ENCODE measurements around the gene TXLNA.

The TXLNA gene

GRCh38 chr1:32204943-32205361 lies 25.5 kb downstream of the TXLNA start:
- TF ChIP-seq, protein P1, sequence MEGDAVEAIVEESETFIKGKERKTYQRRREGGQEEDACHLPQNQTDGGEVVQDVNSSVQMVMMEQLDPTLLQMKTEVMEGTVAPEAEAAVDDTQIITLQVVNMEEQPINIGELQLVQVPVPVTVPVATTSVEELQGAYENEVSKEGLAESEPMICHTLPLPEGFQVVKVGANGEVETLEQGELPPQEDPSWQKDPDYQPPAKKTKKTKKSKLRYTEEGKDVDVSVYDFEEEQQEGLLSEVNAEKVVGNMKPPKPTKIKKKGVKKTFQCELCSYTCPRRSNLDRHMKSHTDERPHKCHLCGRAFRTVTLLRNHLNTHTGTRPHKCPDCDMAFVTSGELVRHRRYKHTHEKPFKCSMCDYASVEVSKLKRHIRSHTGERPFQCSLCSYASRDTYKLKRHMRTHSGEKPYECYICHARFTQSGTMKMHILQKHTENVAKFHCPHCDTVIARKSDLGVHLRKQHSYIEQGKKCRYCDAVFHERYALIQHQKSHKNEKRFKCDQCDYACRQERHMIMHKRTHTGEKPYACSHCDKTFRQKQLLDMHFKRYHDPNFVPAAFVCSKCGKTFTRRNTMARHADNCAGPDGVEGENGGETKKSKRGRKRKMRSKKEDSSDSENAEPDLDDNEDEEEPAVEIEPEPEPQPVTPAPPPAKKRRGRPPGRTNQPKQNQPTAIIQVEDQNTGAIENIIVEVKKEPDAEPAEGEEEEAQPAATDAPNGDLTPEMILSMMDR (IDR thresholded peaks at IDR 0.05; ENCODE audit: low read depth, low read length, poor library complexity, severe bottlenecking): no peak
- TF ChIP-seq EZH2phosphoT487 (IDR thresholded peaks at IDR 0.05; ENCODE audit: borderline replicate concordance, low read length): no peak
- Histone ChIP-seq H4K20me1 (ENCODE audit: control insufficient read depth, insufficient read depth, low read depth, low read length) (no peaks in the 10 kb centered on the region), H3K36me3 (ENCODE audit: control insufficient read depth, low read length) (peaks cover 13% of the 10 kb centered on the region)

GRCh38 chr1:32205401-32206370 lies 26.2 kb downstream of the TXLNA start, which contains the start of gene IQCC:
TSS of gene IQCC (plus strand) at chr1:32205671. CDS start at chr1:32205682, 11 bp downstream.
- Histone ChIP-seq H3K36me3 (ENCODE audit: control insufficient read depth, low read length) (peaks cover 13% of the 10 kb centered on the region), H3K4me3 (ENCODE audit: low read length) (peak within 1 kb of the TSS; percentile 82), H3F3A (ENCODE audit: control insufficient read depth, insufficient read depth) (0 out of 2 replicates have a peak, but pooled peaks cover 4% of the 10 kb centered on the region), H4K20me1 (ENCODE audit: control insufficient read depth, insufficient read depth, low read depth, low read length) (no peaks in the 10 kb centered on the region), H3K27me3 (ENCODE audit: control insufficient read depth, low read length) (no peaks in the 10 kb centered on the region), H3K9me3 (ENCODE audit: control insufficient read depth, insufficient read depth, low read length) (no peaks in the 10 kb centered on the region), H3K4me1 (ENCODE audit: control insufficient read depth, low read length) (peaks cover 36% of the 10 kb centered on the region), H3K4me2 (ENCODE audit: low read length) (peak within 1 kb of the TSS; percentile 94), H3K79me2 (ENCODE audit: control insufficient read depth, low read length) (peaks cover 10% of the 10 kb centered on the region), H3K9me2 (replicated peaks; ENCODE audit: control insufficient read depth, low read length) (no peaks in the 10 kb centered on the region), H3K27ac (ENCODE audit: low read depth, low read length) (no peak within 1 kb of the TSS)
- TF ChIP-seq, protein P1 (IDR thresholded peaks at IDR 0.05; ENCODE audit: low read depth, low read length, poor library complexity, severe bottlenecking): no peak
- no peak for TF ChIP-seq EZH2phosphoT487 (IDR thresholded peaks at IDR 0.05; ENCODE audit: borderline replicate concordance, low read length)

More at GRCh38 chr1:32204943-32205361, 25.5 kb downstream of the TXLNA start:
- no peak overlapping the region for H3K27ac ChIP-seq (ENCODE audit: low read depth, low read length)
- H3K27me3 ChIP-seq (ENCODE audit: control insufficient read depth, low read length): no peaks in the 10 kb centered on the region
- no peaks in the 10 kb centered on the region for H3K9me2 ChIP-seq (replicated peaks; ENCODE audit: control insufficient read depth, low read length)
- peak overlapping the region; percentile 82 for H3K4me3 ChIP-seq (ENCODE audit: low read length)
- H3F3A ChIP-seq (ENCODE audit: control insufficient read depth, insufficient read depth): 0 out of 2 replicates have a peak, but pooled peaks cover 4% of the 10 kb centered on the region
- H3K4me1 ChIP-seq (ENCODE audit: control insufficient read depth, low read length): peaks cover 44% of the 10 kb centered on the region
- no peaks in the 10 kb centered on the region for H3K9me3 ChIP-seq (ENCODE audit: control insufficient read depth, insufficient read depth, low read length)
- peaks cover 10% of the 10 kb centered on the region for H3K79me2 ChIP-seq (ENCODE audit: control insufficient read depth, low read length)
- peak overlapping the region; percentile 94 for H3K4me2 ChIP-seq (ENCODE audit: low read length)

- Histone ChIP-seq H3K9me3 (ENCODE audit: control insufficient read depth, insufficient read depth, low read length) (no peaks in the 10 kb centered on the region), H3K4me1 (ENCODE audit: control insufficient read depth, low read length) (peaks cover 19% of the 10 kb centered on the region), H3K79me2 (ENCODE audit: control insufficient read depth, low read length) (peaks cover 10% of the 10 kb centered on the region), H3K9me2 (replicated peaks; ENCODE audit: control insufficient read depth, low read length) (no peaks in the 10 kb centered on the region), H4K20me1 (ENCODE audit: control insufficient read depth, insufficient read depth, low read depth, low read length) (no peaks in the 10 kb centered on the region), H3K4me2 (ENCODE audit: low read length) (0 out of 2 replicates have a peak overlapping the region, but pooled peaks have one; percentile 14), H3K27ac (ENCODE audit: low read depth, low read length) (no peak overlapping the region), H3F3A (ENCODE audit: control insufficient read depth, insufficient read depth) (0 out of 2 replicates have a peak, but pooled peaks cover 4% of the 10 kb centered on the region), H3K4me3 (ENCODE audit: low read length) (no peak overlapping the region), H3K36me3 (ENCODE audit: control insufficient read depth, low read length) (peaks cover 13% of the 10 kb centered on the region), H3K27me3 (ENCODE audit: control insufficient read depth, low read length) (no peaks in the 10 kb centered on the region)
- no peak for TF ChIP-seq EZH2phosphoT487 (IDR thresholded peaks at IDR 0.05; ENCODE audit: borderline replicate concordance, low read length)
- TF ChIP-seq, protein P1 (IDR thresholded peaks at IDR 0.05; ENCODE audit: low read depth, low read length, poor library complexity, severe bottlenecking): no peak
Observed at GRCh38 chr1:32208469-32208868, 29.0 kb downstream of the TXLNA start.

Data from DOHH2 (cell line).